ENCODE results near the gene HCK.

DNA sequence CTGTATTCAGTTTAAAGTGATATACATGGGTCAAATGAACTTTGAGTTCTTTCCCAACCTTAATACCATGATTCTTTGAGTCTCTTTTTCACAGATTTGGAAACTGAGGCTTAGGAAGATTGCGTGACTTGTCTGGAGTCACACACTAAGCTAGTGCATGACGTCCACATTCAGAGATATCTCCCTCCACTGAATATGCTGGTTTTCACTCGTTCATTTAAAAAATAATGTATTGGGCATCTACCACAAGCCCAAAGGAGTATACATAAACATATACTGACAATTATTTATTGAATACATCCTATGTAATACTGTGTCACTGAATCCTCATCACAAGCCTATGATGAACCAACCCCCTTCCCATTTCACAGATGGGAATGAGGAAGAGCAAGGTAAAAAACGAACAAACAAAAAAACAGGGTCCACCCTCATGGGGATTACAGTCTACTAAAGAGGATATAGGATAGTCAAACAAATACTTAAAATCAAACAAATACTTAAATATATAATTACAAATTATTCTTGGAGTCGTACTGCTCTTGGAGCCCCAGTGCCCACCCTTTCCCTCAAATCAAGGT, 56.9 kb downstream of the HCK start:
- TF ChIP-seq, protein P1, sequence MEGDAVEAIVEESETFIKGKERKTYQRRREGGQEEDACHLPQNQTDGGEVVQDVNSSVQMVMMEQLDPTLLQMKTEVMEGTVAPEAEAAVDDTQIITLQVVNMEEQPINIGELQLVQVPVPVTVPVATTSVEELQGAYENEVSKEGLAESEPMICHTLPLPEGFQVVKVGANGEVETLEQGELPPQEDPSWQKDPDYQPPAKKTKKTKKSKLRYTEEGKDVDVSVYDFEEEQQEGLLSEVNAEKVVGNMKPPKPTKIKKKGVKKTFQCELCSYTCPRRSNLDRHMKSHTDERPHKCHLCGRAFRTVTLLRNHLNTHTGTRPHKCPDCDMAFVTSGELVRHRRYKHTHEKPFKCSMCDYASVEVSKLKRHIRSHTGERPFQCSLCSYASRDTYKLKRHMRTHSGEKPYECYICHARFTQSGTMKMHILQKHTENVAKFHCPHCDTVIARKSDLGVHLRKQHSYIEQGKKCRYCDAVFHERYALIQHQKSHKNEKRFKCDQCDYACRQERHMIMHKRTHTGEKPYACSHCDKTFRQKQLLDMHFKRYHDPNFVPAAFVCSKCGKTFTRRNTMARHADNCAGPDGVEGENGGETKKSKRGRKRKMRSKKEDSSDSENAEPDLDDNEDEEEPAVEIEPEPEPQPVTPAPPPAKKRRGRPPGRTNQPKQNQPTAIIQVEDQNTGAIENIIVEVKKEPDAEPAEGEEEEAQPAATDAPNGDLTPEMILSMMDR (conservative IDR thresholded peaks at IDR 0.05 in 1 of 2, IDR thresholded peaks at IDR 0.05 in 1 of 2; ENCODE audit: extremely low read depth in 1 of 2, insufficient read depth in 1 of 2, low read depth in 1 of 2, low read length in 2 of 2), result no peak
- TF ChIP-seq EZH2 (IDR thresholded peaks at IDR 0.05; ENCODE audit: borderline replicate concordance, low read length), result no peak

Measured in mammary epithelial cell (primary cell).